Measurements from ENCODE around the gene ABCC8. TPM values are rescaled to one million over a fixed set of nuclear protein-coding genes. Genes with fewer than 3 reads are reported as not detected.

Gene ABCC8
- total RNA-seq, 1 experiment from 2014 or later: 7.3 TPM

- no peak for TF ChIP-seq ZNF512 (CRISPR knock-in tag; IDR thresholded peaks at IDR 0.05; ENCODE audit: borderline replicate concordance)
- no peak for TF ChIP-seq USF1 (CRISPR knock-in tag; IDR thresholded peaks at IDR 0.05)
- no peak for TF ChIP-seq GRHL2 (CRISPR knock-in tag; IDR thresholded peaks at IDR 0.05; ENCODE audit: insufficient replicate concordance, severe bottlenecking)
- TF ChIP-seq ESRRA (CRISPR knock-in tag; IDR thresholded peaks at IDR 0.05; ENCODE audit: borderline replicate concordance): no peak
- TF ChIP-seq PREB (CRISPR knock-in tag; IDR thresholded peaks at IDR 0.05; ENCODE audit: borderline replicate concordance): no peak
- no peak for TF ChIP-seq HMGA2 (CRISPR knock-in tag; IDR thresholded peaks at IDR 0.05)
- TF ChIP-seq RORB (CRISPR knock-in tag; IDR thresholded peaks at IDR 0.05): no peak
- no peak for TF ChIP-seq ATF1 (CRISPR knock-in tag; IDR thresholded peaks at IDR 0.05)
- TF ChIP-seq ZBTB43 (CRISPR knock-in tag; IDR thresholded peaks at IDR 0.05): no peak
Observed at GRCh38 chr11:17472467-17472866, 4.2 kb downstream of the ABCC8 start (continued).

GRCh38 chr11:17471501-17471900 is 5.1 kb downstream of the ABCC8 start:
- H3K4me1 Mint-ChIP-seq: peaks cover 14% of the 10 kb centered on the region
- H3K27ac Mint-ChIP-seq: no peak overlapping the region
- ATAC-seq (no peak), DNase-seq (ENCODE audit: low spot score) (no peak)
- ChIA-PET POLR2A (no interaction called here), CTCF (no interaction called here)
- H3K9me3 Mint-ChIP-seq: no peaks in the 10 kb centered on the region
- no peak overlapping the region for H3K4me3 Mint-ChIP-seq
- H3K27me3 Mint-ChIP-seq (ENCODE audit: low read depth): peaks cover 31% of the 10 kb centered on the region
- no peaks in the 10 kb centered on the region for H3K36me3 Mint-ChIP-seq
- TF ChIP-seq E2F1 (CRISPR knock-in tag; IDR thresholded peaks at IDR 0.05): no peak
- TF ChIP-seq KAT7 (CRISPR knock-in tag; IDR thresholded peaks at IDR 0.05; ENCODE audit: borderline replicate concordance): no peak
- no peak for TF ChIP-seq FOXP1 (CRISPR knock-in tag; IDR thresholded peaks at IDR 0.05; ENCODE audit: borderline replicate concordance)
- no peak for TF ChIP-seq ATF1 (CRISPR knock-in tag; IDR thresholded peaks at IDR 0.05)
- TF ChIP-seq ERG (CRISPR knock-in tag; IDR thresholded peaks at IDR 0.05): no peak
- TF ChIP-seq ETV6 (CRISPR knock-in tag; IDR thresholded peaks at IDR 0.05): no peak
- no peak for TF ChIP-seq NR3C1 (CRISPR knock-in tag; conservative IDR thresholded peaks at IDR 0.05; ENCODE audit: low read depth)
- no peak for TF ChIP-seq ZNF138 (CRISPR knock-in tag; conservative IDR thresholded peaks at IDR 0.05)

GRCh38 chr11:17469998-17470397 is 6.6 kb downstream of the ABCC8 start:
- H3K4me1 Mint-ChIP-seq: peaks cover 9% of the 10 kb centered on the region
- no peak overlapping the region for H3K27ac Mint-ChIP-seq
- no peaks in the 10 kb centered on the region for H3K9me3 Mint-ChIP-seq
- DNase-seq (ENCODE audit: low spot score) (no peak), ATAC-seq (no peak)
- H3K4me3 Mint-ChIP-seq: no peak overlapping the region
- ChIA-PET POLR2A (no interaction called here), CTCF (interaction anchor here (0.8 to 1.3 kb wide), 2 partner anchors 28 to 86 kb away, joined by 3 read pairs; no protein-coding TSS in a partner anchor)
- no peaks in the 10 kb centered on the region for H3K36me3 Mint-ChIP-seq
- TF ChIP-seq NFYB (CRISPR knock-in tag; conservative IDR thresholded peaks at IDR 0.05; ENCODE audit: low read depth): no peak
- no peak for TF ChIP-seq ATF1 (CRISPR knock-in tag; IDR thresholded peaks at IDR 0.05)
- TF ChIP-seq USF2 (CRISPR knock-in tag; IDR thresholded peaks at IDR 0.05): no peak
- TF ChIP-seq NFATC4 (CRISPR knock-in tag; IDR thresholded peaks at IDR 0.05): no peak
- no peak for TF ChIP-seq ZNF121 (CRISPR knock-in tag; IDR thresholded peaks at IDR 0.05)
- peaks cover 16% of the 10 kb centered on the region for H3K27me3 Mint-ChIP-seq (ENCODE audit: low read depth)

Data from WTC11 (cell line).